ENCODE measurements around the gene ECI1.

The ECI1 gene, protein sequence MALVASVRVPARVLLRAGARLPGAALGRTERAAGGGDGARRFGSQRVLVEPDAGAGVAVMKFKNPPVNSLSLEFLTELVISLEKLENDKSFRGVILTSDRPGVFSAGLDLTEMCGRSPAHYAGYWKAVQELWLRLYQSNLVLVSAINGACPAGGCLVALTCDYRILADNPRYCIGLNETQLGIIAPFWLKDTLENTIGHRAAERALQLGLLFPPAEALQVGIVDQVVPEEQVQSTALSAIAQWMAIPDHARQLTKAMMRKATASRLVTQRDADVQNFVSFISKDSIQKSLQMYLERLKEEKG

DNA sequence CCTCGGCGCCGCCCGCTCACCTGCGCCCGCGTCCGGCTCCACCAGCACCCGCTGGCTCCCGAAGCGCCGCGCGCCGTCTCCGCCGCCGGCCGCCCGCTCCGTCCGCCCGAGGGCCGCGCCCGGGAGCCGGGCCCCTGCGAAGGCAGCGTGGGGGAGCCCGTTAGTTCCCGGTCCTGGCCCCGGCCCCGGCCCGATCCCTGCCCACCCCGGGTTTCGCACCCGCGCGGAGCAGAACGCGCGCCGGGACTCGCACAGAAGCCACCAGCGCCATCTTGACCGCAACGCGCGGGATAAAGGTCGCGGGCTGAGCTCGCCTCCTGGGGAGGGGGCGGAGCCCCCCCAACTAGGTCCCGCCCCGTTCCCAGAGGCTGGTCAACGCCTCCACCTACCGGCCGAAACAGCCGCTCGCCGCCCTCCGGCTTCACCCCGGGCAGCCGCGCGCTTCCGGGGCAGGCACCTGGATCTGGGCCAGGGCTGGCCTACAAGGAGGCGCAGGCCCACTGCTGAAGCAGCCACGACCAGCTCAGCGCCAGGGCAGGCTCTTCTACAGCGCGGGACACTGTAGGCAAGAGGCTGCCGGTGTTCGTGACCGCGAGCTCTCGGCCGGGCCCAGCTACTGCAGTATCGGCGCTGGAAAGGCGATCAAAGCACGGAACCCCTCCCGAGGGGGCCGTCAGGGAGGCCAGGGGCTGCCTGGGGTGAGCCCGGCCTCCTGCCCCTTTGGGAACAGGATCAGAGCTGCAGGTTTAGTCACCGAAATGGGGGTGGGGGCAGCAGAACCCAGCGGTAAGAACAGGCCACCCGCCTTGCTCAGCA, at the start of gene ECI1:
TSS of gene ECI1 (minus strand) at position 292 of the 816 bp plus-strand sequence. CDS start at position 271, 21 bp downstream.
- Histone ChIP-seq H3K4me3 (ENCODE audit: low read depth in 1 of 2, low read length in 2 of 2) (peak within 1 kb of the TSS; percentile 64 to 72), H3K27ac (ENCODE audit: low read length) (peak within 1 kb of the TSS; percentile 69), H3K36me3 (ENCODE audit: control insufficient read depth in 1 of 2, insufficient read depth in 2 of 2, low read length in 2 of 2) (peaks cover 19 to 38% of the 10 kb centered on the region in 2 donors), H3K9me3 (ENCODE audit: control insufficient read depth in 1 of 2, low read length in 2 of 2) (no peaks in the 10 kb centered on the region), H3K27me3 (ENCODE audit: low read depth, low read length) (no peaks in the 10 kb centered on the region), H3K4me1 (ENCODE audit: control insufficient read depth in 1 of 2, insufficient read depth in 2 of 2, low read length in 2 of 2) (peaks cover 3 to 18% of the 10 kb centered on the region in 2 donors)

- Histone ChIP-seq H3K27ac (ENCODE audit: low read length) (no peak overlapping the region), H3K4me3 (ENCODE audit: low read depth in 1 of 2, low read length in 2 of 2) (no peak overlapping the region), H3K4me1 (ENCODE audit: control insufficient read depth in 1 of 2, insufficient read depth in 2 of 2, low read length in 2 of 2) (no peaks in the 10 kb centered on the region), H3K9me3 (ENCODE audit: control insufficient read depth in 1 of 2, low read length in 2 of 2) (no peaks in the 10 kb centered on the region), H3K36me3 (ENCODE audit: control insufficient read depth in 1 of 2, insufficient read depth in 2 of 2, low read length in 2 of 2) (peaks cover 6 to 43% of the 10 kb centered on the region in 2 donors), H3K27me3 (ENCODE audit: low read depth, low read length) (no peaks in the 10 kb centered on the region)
Measured at GRCh38 chr16:2299915-2300192, 48.5 kb upstream of the ECI1 start.

GRCh38 chr16:2299121-2299914, 47.9 kb upstream of the ECI1 start:
- Histone ChIP-seq H3K4me3 (ENCODE audit: low read depth in 1 of 2, low read length in 2 of 2) (no peak overlapping the region), H3K27ac (ENCODE audit: low read length) (no peak overlapping the region), H3K4me1 (ENCODE audit: control insufficient read depth in 1 of 2, insufficient read depth in 2 of 2, low read length in 2 of 2) (no peaks in the 10 kb centered on the region), H3K27me3 (ENCODE audit: low read depth, low read length) (no peaks in the 10 kb centered on the region), H3K36me3 (ENCODE audit: control insufficient read depth in 1 of 2, insufficient read depth in 2 of 2, low read length in 2 of 2) (peaks cover 6 to 43% of the 10 kb centered on the region in 2 donors), H3K9me3 (ENCODE audit: control insufficient read depth in 1 of 2, low read length in 2 of 2) (no peaks in the 10 kb centered on the region)

DNA sequence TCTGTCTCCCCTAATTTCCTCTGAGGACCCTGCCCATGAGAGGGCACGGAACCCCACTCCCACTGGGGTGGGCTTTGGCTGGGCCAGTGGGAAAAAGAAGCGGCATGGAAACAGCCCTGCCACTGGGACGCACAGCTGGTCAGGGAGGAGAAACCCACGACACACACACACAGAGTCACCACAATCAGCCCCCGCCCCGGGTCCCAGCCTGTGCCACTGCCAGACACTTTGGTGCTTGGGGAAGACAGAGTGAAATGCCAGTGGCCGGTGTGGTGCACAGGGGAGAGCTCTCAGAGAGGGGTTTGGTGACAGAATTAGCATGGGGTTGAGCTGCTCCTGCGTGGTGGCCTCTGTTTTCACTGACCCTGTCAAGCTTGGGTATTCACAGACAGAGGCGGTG, 47.2 kb upstream of the ECI1 start:
- Histone ChIP-seq H3K27me3 (ENCODE audit: low read depth, low read length) (no peaks in the 10 kb centered on the region), H3K4me1 (ENCODE audit: control insufficient read depth in 1 of 2, insufficient read depth in 2 of 2, low read length in 2 of 2) (no peaks in the 10 kb centered on the region), H3K4me3 (ENCODE audit: low read depth in 1 of 2, low read length in 2 of 2) (no peak overlapping the region), H3K36me3 (ENCODE audit: control insufficient read depth in 1 of 2, insufficient read depth in 2 of 2, low read length in 2 of 2) (peaks cover 6 to 39% of the 10 kb centered on the region in 2 donors), H3K9me3 (ENCODE audit: control insufficient read depth in 1 of 2, low read length in 2 of 2) (no peaks in the 10 kb centered on the region), H3K27ac (ENCODE audit: low read length) (no peak overlapping the region)

GRCh38 chr16:2297506-2297860, 46.1 kb upstream of the ECI1 start:
- Histone ChIP-seq H3K36me3 (ENCODE audit: control insufficient read depth in 1 of 2, insufficient read depth in 2 of 2, low read length in 2 of 2) (peaks cover 6 to 41% of the 10 kb centered on the region in 2 donors), H3K4me1 (ENCODE audit: control insufficient read depth in 1 of 2, insufficient read depth in 2 of 2, low read length in 2 of 2) (no peaks in the 10 kb centered on the region), H3K27ac (ENCODE audit: low read length) (no peak overlapping the region), H3K27me3 (ENCODE audit: low read depth, low read length) (no peaks in the 10 kb centered on the region), H3K9me3 (ENCODE audit: control insufficient read depth in 1 of 2, low read length in 2 of 2) (no peaks in the 10 kb centered on the region), H3K4me3 (ENCODE audit: low read depth in 1 of 2, low read length in 2 of 2) (no peak overlapping the region)

GRCh38 chr16:2296661-2297505, 45.5 kb upstream of the ECI1 start:
- Histone ChIP-seq H3K9me3 (ENCODE audit: control insufficient read depth in 1 of 2, low read length in 2 of 2) (no peaks in the 10 kb centered on the region), H3K4me3 (ENCODE audit: low read depth in 1 of 2, low read length in 2 of 2) (no peak overlapping the region), H3K27me3 (ENCODE audit: low read depth, low read length) (no peaks in the 10 kb centered on the region), H3K36me3 (ENCODE audit: control insufficient read depth in 1 of 2, insufficient read depth in 2 of 2, low read length in 2 of 2) (peaks cover 6 to 46% of the 10 kb centered on the region in 2 donors), H3K27ac (ENCODE audit: low read length) (no peak overlapping the region), H3K4me1 (ENCODE audit: control insufficient read depth in 1 of 2, insufficient read depth in 2 of 2, low read length in 2 of 2) (no peaks in the 10 kb centered on the region)

GRCh38 chr16:2295056-2295798, 43.8 kb upstream of the ECI1 start:
- Histone ChIP-seq H3K4me1 (ENCODE audit: control insufficient read depth in 1 of 2, insufficient read depth in 2 of 2, low read length in 2 of 2) (no peaks in the 10 kb centered on the region), H3K36me3 (ENCODE audit: control insufficient read depth in 1 of 2, insufficient read depth in 2 of 2, low read length in 2 of 2) (peaks cover 6 to 51% of the 10 kb centered on the region in 2 donors), H3K9me3 (ENCODE audit: control insufficient read depth in 1 of 2, low read length in 2 of 2) (no peaks in the 10 kb centered on the region), H3K27me3 (ENCODE audit: low read depth, low read length) (no peaks in the 10 kb centered on the region), H3K4me3 (ENCODE audit: low read depth in 1 of 2, low read length in 2 of 2) (no peak overlapping the region), H3K27ac (ENCODE audit: low read length) (no peak overlapping the region)

- Histone ChIP-seq H3K4me1 (ENCODE audit: control insufficient read depth in 1 of 2, insufficient read depth in 2 of 2, low read length in 2 of 2) (no peaks in the 10 kb centered on the region), H3K27ac (ENCODE audit: low read length) (no peak overlapping the region), H3K36me3 (ENCODE audit: control insufficient read depth in 1 of 2, insufficient read depth in 2 of 2, low read length in 2 of 2) (peaks cover 6 to 51% of the 10 kb centered on the region in 2 donors), H3K4me3 (ENCODE audit: low read depth in 1 of 2, low read length in 2 of 2) (no peak overlapping the region), H3K9me3 (ENCODE audit: control insufficient read depth in 1 of 2, low read length in 2 of 2) (no peaks in the 10 kb centered on the region), H3K27me3 (ENCODE audit: low read depth, low read length) (no peaks in the 10 kb centered on the region)
Measured at GRCh38 chr16:2292221-2292620, 40.8 kb upstream of the ECI1 start.

DNA sequence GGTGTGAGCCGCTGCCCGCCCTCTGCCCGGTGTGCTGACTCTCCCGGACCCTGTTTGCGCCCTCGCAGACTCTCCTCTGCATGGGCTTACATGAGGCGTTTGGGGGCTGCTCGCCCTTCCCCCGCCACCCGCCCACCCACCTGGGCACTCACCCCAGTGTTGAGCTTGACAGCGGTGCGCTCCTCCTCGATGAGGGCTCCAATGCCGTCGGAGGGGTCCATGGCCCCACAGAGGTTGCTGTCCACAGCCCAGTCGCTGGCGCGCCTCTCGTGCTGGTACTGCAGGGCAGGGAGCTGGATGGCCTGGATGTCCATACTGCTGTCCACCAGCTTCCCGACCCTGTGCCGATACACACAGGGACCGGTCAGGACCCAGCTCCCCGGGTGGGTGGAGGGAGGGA, 37.9 kb upstream of the ECI1 start:
- Histone ChIP-seq H3K4me3 (ENCODE audit: low read depth in 1 of 2, low read length in 2 of 2) (no peak overlapping the region), H3K27me3 (ENCODE audit: low read depth, low read length) (no peaks in the 10 kb centered on the region), H3K27ac (ENCODE audit: low read length) (no peak overlapping the region), H3K9me3 (ENCODE audit: control insufficient read depth in 1 of 2, low read length in 2 of 2) (no peaks in the 10 kb centered on the region), H3K4me1 (ENCODE audit: control insufficient read depth in 1 of 2, insufficient read depth in 2 of 2, low read length in 2 of 2) (no peaks in the 10 kb centered on the region), H3K36me3 (ENCODE audit: control insufficient read depth in 1 of 2, insufficient read depth in 2 of 2, low read length in 2 of 2) (peaks cover 0 to 66% of the 10 kb centered on the region in 2 donors)

GRCh38 chr16:2288726-2289125, 37.3 kb upstream of the ECI1 start:
- Histone ChIP-seq H3K9me3 (ENCODE audit: control insufficient read depth in 1 of 2, low read length in 2 of 2) (no peaks in the 10 kb centered on the region), H3K4me1 (ENCODE audit: control insufficient read depth in 1 of 2, insufficient read depth in 2 of 2, low read length in 2 of 2) (no peaks in the 10 kb centered on the region), H3K4me3 (ENCODE audit: low read depth in 1 of 2, low read length in 2 of 2) (no peak overlapping the region), H3K27me3 (ENCODE audit: low read depth, low read length) (no peaks in the 10 kb centered on the region), H3K36me3 (ENCODE audit: control insufficient read depth in 1 of 2, insufficient read depth in 2 of 2, low read length in 2 of 2) (peaks cover 0 to 71% of the 10 kb centered on the region in 2 donors), H3K27ac (ENCODE audit: low read length) (no peak overlapping the region)
